OCI-LY1 (cell line): ENCODE data around the gene CFAP69.

Experiments used
- EZH2 ChIP-seq: fragments of 200-600 bp; sonication (generic), shearing (Covaris generic); IDR thresholded peaks from 2 replicates; pipeline ENCODE4 v1.8.0; 2017; ENCODE audit warnings: borderline replicate concordance, mixed run types, mild to moderate bottlenecking, antibody characterized with exemption, low read length, moderate library complexity, mixed read lengths
- TF ChIP-seq, protein P1 (sequence below): fragments of 200-600 bp; sonication (generic), shearing (Covaris generic); IDR thresholded peaks from 2 replicates; pipeline ENCODE4 v1.5.1; 2017; ENCODE audit warnings: mild to moderate bottlenecking, antibody characterized with exemption, low read length, moderate library complexity, mixed read lengths

DNA sequence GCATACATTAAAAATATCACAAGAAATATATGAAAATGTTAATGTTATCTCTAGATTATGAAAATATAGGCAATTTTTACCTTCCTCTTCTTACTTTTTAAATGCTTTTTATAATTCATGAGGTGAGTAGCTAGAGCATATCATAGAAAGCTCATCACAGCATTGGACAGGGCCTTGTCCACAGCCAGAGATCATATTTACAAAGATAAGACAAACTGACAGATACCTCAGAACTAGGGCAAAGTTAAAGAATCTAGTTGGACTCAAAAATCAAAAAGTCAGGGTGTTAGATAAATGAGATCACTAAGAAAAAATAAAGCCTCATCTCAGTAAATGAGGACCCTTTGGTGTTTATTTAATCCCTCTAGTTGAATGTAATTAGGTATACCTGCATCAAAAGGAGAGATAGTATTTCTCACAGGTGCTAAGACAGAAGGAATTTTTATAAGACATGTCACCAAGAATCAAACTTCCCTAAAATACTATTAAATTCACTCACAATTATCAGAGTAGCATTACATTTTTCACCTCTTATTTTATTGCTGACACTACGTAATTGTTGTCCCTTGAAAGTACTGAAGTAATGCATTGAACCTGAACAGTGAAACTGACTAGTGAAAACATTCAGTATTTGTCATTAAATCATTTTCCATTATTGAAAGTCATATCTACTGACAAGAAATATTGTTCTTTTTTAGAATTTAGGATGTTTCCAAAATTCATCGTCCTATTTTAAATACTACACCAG, 25.6 kb downstream of the CFAP69 start:
- TF ChIP-seq, protein P1, sequence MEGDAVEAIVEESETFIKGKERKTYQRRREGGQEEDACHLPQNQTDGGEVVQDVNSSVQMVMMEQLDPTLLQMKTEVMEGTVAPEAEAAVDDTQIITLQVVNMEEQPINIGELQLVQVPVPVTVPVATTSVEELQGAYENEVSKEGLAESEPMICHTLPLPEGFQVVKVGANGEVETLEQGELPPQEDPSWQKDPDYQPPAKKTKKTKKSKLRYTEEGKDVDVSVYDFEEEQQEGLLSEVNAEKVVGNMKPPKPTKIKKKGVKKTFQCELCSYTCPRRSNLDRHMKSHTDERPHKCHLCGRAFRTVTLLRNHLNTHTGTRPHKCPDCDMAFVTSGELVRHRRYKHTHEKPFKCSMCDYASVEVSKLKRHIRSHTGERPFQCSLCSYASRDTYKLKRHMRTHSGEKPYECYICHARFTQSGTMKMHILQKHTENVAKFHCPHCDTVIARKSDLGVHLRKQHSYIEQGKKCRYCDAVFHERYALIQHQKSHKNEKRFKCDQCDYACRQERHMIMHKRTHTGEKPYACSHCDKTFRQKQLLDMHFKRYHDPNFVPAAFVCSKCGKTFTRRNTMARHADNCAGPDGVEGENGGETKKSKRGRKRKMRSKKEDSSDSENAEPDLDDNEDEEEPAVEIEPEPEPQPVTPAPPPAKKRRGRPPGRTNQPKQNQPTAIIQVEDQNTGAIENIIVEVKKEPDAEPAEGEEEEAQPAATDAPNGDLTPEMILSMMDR: no peak
- TF ChIP-seq EZH2: no peak
